ENCODE measurements around the gene MAP3K7CL. TPM values are rescaled to one million over a fixed set of nuclear protein-coding genes. Genes with fewer than 3 reads are reported as not detected.

Gene MAP3K7CL
- total and polyA plus RNA-seq, 5 donors from 2014 or later = 5.4 to 24.6 (median 6.9) TPM

DNA sequence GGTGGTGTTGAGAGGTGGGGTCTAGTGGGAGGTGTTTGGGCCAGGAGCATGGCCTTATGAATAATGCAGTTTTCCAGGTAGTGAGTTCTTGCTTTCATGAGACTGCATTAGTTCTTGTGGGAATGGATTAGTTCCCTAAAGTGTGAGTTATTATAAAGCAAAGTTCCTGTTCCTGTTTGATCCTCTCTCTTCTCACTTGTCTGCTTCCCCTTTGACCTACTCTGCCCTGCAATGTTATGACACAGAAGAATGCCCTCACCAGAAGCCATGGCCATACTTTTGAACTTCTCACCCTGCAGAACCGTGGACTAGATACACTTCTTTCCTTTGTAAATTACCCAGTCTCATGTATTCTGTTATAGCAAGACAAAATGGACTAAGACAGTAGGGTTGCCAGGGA lies 53.6 kb downstream of the MAP3K7CL start:
- Mint-ChIP-seq H3K9me3 (peaks cover 0 to 2% (median 0%) of the 10 kb centered on the region in 7 donors), H3K4me3 (no peak overlapping the region), H3K27ac (no peak overlapping the region), H3K4me1 (peaks cover 0 to 2% (median 0%) of the 10 kb centered on the region in 4 donors), H3K27me3 (no peaks in the 10 kb centered on the region), H3K36me3 (peaks cover 3% of the 10 kb centered on the region)
- Histone ChIP-seq H3K27ac (ENCODE audit: insufficient read depth, low read length, poor library complexity, severe bottlenecking) (no peak overlapping the region), H3K9me3 (ENCODE audit: control insufficient read depth in 2 of 2, low read length in 2 of 2) (no peaks in the 10 kb centered on the region), H3K4me1 (ENCODE audit: control insufficient read depth, insufficient read depth, low read length, poor library complexity, severe bottlenecking) (no peaks in the 10 kb centered on the region), H3K4me3 (ENCODE audit: low read depth, low read length) (no peak overlapping the region), H3K27me3 (ENCODE audit: control insufficient read depth, insufficient read depth, low read length) (no peaks in the 10 kb centered on the region), H3K36me3 (ENCODE audit: control insufficient read depth, insufficient read depth, low read length) (no peaks in the 10 kb centered on the region)
- no peak for DNase-seq
- no peak for ATAC-seq (ENCODE audit: low read depth in 2 of 2)

DNA sequence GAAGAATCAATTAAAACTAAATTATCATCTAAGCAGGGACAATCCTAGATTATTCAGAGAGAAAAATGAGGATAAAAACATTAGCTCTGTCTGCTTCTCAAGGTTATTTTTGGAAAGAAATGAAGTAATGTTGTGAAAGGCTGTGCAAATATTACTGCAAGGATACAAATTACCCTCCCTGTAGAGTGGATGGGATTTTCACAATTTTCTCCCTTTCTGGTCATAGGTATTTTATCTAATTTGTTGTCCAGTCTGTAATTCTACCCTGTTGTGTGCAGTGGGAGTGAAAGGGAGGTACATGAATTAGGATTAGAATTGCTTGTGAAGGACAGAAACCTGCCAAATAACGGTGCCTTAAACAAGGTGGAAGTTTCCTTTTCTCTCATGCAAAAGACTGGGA lies 54.7 kb downstream of the MAP3K7CL start:
- Histone ChIP-seq H3K27ac (ENCODE audit: insufficient read depth, low read length, poor library complexity, severe bottlenecking) (no peak overlapping the region), H3K4me1 (ENCODE audit: control insufficient read depth, insufficient read depth, low read length, poor library complexity, severe bottlenecking) (no peaks in the 10 kb centered on the region), H3K36me3 (ENCODE audit: control insufficient read depth, insufficient read depth, low read length) (no peaks in the 10 kb centered on the region), H3K9me3 (ENCODE audit: control insufficient read depth in 2 of 2, low read length in 2 of 2) (no peaks in the 10 kb centered on the region), H3K4me3 (ENCODE audit: low read depth, low read length) (no peak overlapping the region), H3K27me3 (ENCODE audit: control insufficient read depth, insufficient read depth, low read length) (no peaks in the 10 kb centered on the region)
- H3K4me1 Mint-ChIP-seq = peaks cover 0 to 3% (median 0%) of the 10 kb centered on the region in 4 donors
- H3K27me3 Mint-ChIP-seq = no peaks in the 10 kb centered on the region
- DNase-seq = no peak
- no peaks in the 10 kb centered on the region for H3K36me3 Mint-ChIP-seq
- ATAC-seq (ENCODE audit: low read depth in 2 of 2) = no peak
- no peak overlapping the region for H3K27ac Mint-ChIP-seq
- no peak overlapping the region for H3K4me3 Mint-ChIP-seq
- peaks cover 0 to 2% (median 0%) of the 10 kb centered on the region in 7 donors for H3K9me3 Mint-ChIP-seq

DNA sequence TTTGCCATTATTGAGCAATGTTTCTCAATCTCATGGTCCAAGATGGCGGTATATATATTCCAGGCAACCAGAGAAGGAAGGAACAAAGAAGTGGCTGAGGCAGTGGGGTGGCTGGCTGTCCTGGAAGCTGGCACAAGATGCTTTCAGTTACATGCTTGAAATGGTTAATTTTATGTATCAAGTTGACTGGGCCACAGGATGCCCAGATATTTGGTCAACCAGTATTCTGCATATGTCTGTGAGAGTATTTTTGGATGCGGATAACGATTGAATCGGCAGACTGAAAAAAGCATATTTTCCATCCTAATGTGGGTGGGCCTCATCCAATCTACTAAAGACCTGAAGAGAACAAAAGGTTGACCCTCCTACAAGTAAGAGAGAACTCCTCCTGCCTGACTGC lies 55.2 kb downstream of the MAP3K7CL start:
- Histone ChIP-seq H3K9me3 (ENCODE audit: control insufficient read depth in 2 of 2, low read length in 2 of 2) (no peaks in the 10 kb centered on the region), H3K27me3 (ENCODE audit: control insufficient read depth, insufficient read depth, low read length) (no peaks in the 10 kb centered on the region), H3K4me1 (ENCODE audit: control insufficient read depth, insufficient read depth, low read length, poor library complexity, severe bottlenecking) (no peaks in the 10 kb centered on the region), H3K36me3 (ENCODE audit: control insufficient read depth, insufficient read depth, low read length) (no peaks in the 10 kb centered on the region), H3K27ac (ENCODE audit: insufficient read depth, low read length, poor library complexity, severe bottlenecking) (no peak overlapping the region), H3K4me3 (ENCODE audit: low read depth, low read length) (no peak overlapping the region)
- no peak overlapping the region for H3K4me3 Mint-ChIP-seq
- DNase-seq = no peak
- no peak for ATAC-seq (ENCODE audit: low read depth in 2 of 2)
- no peaks in the 10 kb centered on the region for H3K27me3 Mint-ChIP-seq
- peaks cover 0 to 3% (median 0%) of the 10 kb centered on the region in 4 donors for H3K4me1 Mint-ChIP-seq
- H3K27ac Mint-ChIP-seq = no peak overlapping the region
- peaks cover 0 to 2% (median 0%) of the 10 kb centered on the region in 7 donors for H3K9me3 Mint-ChIP-seq
- no peaks in the 10 kb centered on the region for H3K36me3 Mint-ChIP-seq

DNA sequence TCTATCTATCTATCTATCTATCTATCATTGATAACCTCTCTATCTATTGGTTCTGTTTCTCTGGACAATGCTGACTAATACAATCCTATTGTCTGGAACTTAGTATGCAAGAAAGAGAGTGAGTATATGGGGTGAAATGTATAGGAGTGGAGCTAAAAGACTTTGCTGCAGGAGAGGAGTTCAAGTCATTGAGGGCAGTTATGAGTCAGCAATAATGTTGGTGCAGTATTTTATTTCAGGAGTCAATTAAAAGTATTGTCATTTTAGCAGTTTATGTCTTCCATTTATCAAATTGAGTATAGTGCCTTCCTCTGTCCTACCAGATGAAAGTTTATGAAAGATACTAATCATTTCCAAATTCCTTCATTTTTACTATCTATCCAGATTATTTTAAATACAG lies 55.8 kb downstream of the MAP3K7CL start:
- H3K27ac Mint-ChIP-seq = no peak overlapping the region
- no peak overlapping the region for H3K4me3 ChIP-seq (ENCODE audit: low read depth, low read length)
- H3K9me3 Mint-ChIP-seq = peaks cover 0 to 2% (median 0%) of the 10 kb centered on the region in 7 donors
- H3K4me1 Mint-ChIP-seq = peaks cover 0 to 3% (median 0%) of the 10 kb centered on the region in 4 donors
- H3K36me3 ChIP-seq (ENCODE audit: control insufficient read depth, insufficient read depth, low read length) = no peaks in the 10 kb centered on the region
- no peaks in the 10 kb centered on the region for H3K36me3 Mint-ChIP-seq
- no peak overlapping the region for H3K27ac ChIP-seq (ENCODE audit: insufficient read depth, low read length, poor library complexity, severe bottlenecking)
- ATAC-seq (ENCODE audit: low read depth in 2 of 2) (no peak), DNase-seq (no peak)
- no peak overlapping the region for H3K4me3 Mint-ChIP-seq
- H3K27me3 Mint-ChIP-seq = no peaks in the 10 kb centered on the region
- H3K27me3 ChIP-seq (ENCODE audit: control insufficient read depth, insufficient read depth, low read length) = no peaks in the 10 kb centered on the region
- H3K4me1 ChIP-seq (ENCODE audit: control insufficient read depth, insufficient read depth, low read length, poor library complexity, severe bottlenecking) = no peaks in the 10 kb centered on the region
- no peaks in the 10 kb centered on the region for H3K9me3 ChIP-seq (ENCODE audit: control insufficient read depth in 2 of 2, low read length in 2 of 2)

DNA sequence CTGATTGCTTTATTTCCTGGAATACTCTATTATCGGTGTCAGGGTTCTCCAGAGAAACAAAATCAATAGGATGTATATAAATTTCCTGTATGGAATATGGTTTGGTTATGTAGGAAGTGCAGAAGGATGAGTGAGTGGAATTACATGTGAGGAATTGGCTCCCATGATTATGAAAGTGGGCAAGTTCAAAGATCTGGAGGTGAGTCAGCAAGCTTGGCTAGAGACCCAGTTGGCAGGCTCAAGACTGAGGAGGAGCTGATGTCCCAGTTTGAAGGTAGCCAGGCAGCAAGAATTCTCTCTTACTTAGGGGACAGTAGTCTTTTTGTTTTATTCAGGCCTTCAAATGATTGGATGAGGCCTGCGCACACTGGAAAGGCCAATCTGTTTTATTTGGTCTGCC lies 57.5 kb downstream of the MAP3K7CL start:
- H3K27ac Mint-ChIP-seq = no peak overlapping the region
- no peak overlapping the region for H3K4me3 Mint-ChIP-seq
- no peak for DNase-seq
- Histone ChIP-seq H3K4me1 (ENCODE audit: control insufficient read depth, insufficient read depth, low read length, poor library complexity, severe bottlenecking) (no peaks in the 10 kb centered on the region), H3K36me3 (ENCODE audit: control insufficient read depth, insufficient read depth, low read length) (no peaks in the 10 kb centered on the region), H3K9me3 (ENCODE audit: control insufficient read depth in 2 of 2, low read length in 2 of 2) (no peaks in the 10 kb centered on the region), H3K4me3 (ENCODE audit: low read depth, low read length) (no peak overlapping the region), H3K27ac (ENCODE audit: insufficient read depth, low read length, poor library complexity, severe bottlenecking) (no peak overlapping the region), H3K27me3 (ENCODE audit: control insufficient read depth, insufficient read depth, low read length) (no peaks in the 10 kb centered on the region)
- peaks cover 0 to 2% (median 0%) of the 10 kb centered on the region in 7 donors for H3K9me3 Mint-ChIP-seq
- ATAC-seq (ENCODE audit: low read depth in 2 of 2) = no peak
- H3K27me3 Mint-ChIP-seq = peaks cover 2% of the 10 kb centered on the region
- H3K36me3 Mint-ChIP-seq = no peaks in the 10 kb centered on the region
- H3K4me1 Mint-ChIP-seq = peaks cover 0 to 3% (median 0%) of the 10 kb centered on the region in 4 donors

DNA sequence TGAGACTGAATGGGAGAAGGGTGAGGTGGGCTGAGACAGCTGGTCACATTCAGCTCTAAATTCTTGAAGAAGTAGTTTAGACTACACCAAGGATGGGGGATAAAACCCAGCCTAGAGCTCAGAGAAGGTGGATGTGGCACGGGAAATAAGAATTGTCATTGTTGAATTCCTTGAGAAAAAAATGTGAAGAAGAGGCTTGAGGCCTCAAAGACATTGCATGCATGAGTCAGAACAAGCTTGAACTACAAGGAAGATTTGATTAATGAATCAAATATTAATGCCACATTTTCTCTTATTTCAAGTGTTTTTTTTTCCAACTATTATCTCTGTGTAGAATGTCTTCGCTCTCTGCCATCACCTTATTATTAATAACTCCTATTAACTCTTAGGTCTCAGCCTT lies 58.9 kb downstream of the MAP3K7CL start:
- Histone ChIP-seq H3K9me3 (ENCODE audit: control insufficient read depth in 2 of 2, low read length in 2 of 2) (no peaks in the 10 kb centered on the region), H3K27me3 (ENCODE audit: control insufficient read depth, insufficient read depth, low read length) (no peaks in the 10 kb centered on the region), H3K27ac (ENCODE audit: insufficient read depth, low read length, poor library complexity, severe bottlenecking) (no peak overlapping the region), H3K36me3 (ENCODE audit: control insufficient read depth, insufficient read depth, low read length) (no peaks in the 10 kb centered on the region), H3K4me3 (ENCODE audit: low read depth, low read length) (no peak overlapping the region), H3K4me1 (ENCODE audit: control insufficient read depth, insufficient read depth, low read length, poor library complexity, severe bottlenecking) (no peaks in the 10 kb centered on the region)
- Mint-ChIP-seq H3K27me3 (peaks cover 4% of the 10 kb centered on the region), H3K27ac (no peak overlapping the region), H3K4me1 (peaks cover 0 to 3% (median 0%) of the 10 kb centered on the region in 4 donors), H3K9me3 (peaks cover 0 to 2% (median 0%) of the 10 kb centered on the region in 7 donors), H3K4me3 (no peak overlapping the region), H3K36me3 (no peaks in the 10 kb centered on the region)
- DNase-seq = no peak
- no peak for ATAC-seq (ENCODE audit: low read depth in 2 of 2)

DNA sequence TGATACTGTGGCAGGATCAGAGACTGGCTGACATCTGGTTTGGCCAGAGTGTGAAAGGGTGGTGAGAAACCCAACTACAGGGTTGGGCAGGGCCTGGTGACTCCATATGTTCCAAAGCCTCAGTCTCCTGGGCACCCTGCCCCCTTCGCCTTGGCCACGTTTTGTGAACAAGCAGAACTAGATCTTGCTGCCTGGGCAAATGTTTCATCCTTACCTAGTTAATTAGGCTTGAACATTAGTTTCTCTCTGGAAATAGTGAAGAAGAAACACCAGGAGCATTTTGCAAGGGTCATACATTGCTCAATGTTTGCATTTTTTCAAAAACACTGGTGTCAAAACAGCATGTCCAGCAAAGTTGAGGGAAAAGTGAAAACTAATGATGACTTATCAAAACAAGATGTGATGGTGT lies 60.5 kb downstream of the MAP3K7CL start:
- ATAC-seq (ENCODE audit: low read depth in 2 of 2) (no peak), DNase-seq (no peak)
- H3K4me1 ChIP-seq (ENCODE audit: control insufficient read depth, insufficient read depth, low read length, poor library complexity, severe bottlenecking) = peaks cover 8% of the 10 kb centered on the region
- H3K27me3 Mint-ChIP-seq = peaks cover 4% of the 10 kb centered on the region
- no peak overlapping the region for H3K4me3 Mint-ChIP-seq
- peaks cover 0 to 2% (median 0%) of the 10 kb centered on the region in 7 donors for H3K9me3 Mint-ChIP-seq
- H3K4me1 Mint-ChIP-seq = peaks cover 6 to 15% (median 12%) of the 10 kb centered on the region in 4 donors
- H3K27me3 ChIP-seq (ENCODE audit: control insufficient read depth, insufficient read depth, low read length) = no peaks in the 10 kb centered on the region
- no peak overlapping the region for H3K27ac Mint-ChIP-seq
- no peak overlapping the region for H3K27ac ChIP-seq (ENCODE audit: insufficient read depth, low read length, poor library complexity, severe bottlenecking)
- H3K36me3 ChIP-seq (ENCODE audit: control insufficient read depth, insufficient read depth, low read length) = no peaks in the 10 kb centered on the region
- no peak overlapping the region for H3K4me3 ChIP-seq (ENCODE audit: low read depth, low read length)
- H3K36me3 Mint-ChIP-seq = no peaks in the 10 kb centered on the region
- H3K9me3 ChIP-seq (ENCODE audit: control insufficient read depth in 2 of 2, low read length in 2 of 2) = no peaks in the 10 kb centered on the region

DNA sequence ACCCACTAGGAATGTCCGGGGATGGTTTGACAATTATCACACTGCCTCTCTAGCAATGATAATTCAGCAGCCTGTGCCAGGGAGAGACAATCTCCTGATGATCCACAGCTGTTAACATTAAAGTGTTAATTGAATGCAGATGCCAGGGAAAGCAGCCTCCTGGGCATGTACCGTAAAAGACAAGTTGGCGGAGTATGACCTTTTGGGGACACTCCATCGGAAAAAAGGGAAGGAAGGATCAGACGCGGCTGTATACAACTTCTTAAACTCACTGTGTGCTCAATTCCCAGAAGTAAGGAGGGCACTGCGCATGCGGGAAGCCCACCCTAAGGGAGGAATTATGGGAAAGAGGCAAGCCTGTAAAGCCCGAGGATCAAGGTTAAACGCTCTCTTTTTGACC lies 62.6 kb downstream of the MAP3K7CL start:
- Histone ChIP-seq H3K27me3 (ENCODE audit: control insufficient read depth, insufficient read depth, low read length) (no peaks in the 10 kb centered on the region), H3K4me3 (ENCODE audit: low read depth, low read length) (no peak overlapping the region), H3K27ac (ENCODE audit: insufficient read depth, low read length, poor library complexity, severe bottlenecking) (no peak overlapping the region), H3K9me3 (ENCODE audit: control insufficient read depth in 2 of 2, low read length in 2 of 2) (no peaks in the 10 kb centered on the region), H3K4me1 (ENCODE audit: control insufficient read depth, insufficient read depth, low read length, poor library complexity, severe bottlenecking) (peaks cover 20% of the 10 kb centered on the region), H3K36me3 (ENCODE audit: control insufficient read depth, insufficient read depth, low read length) (no peaks in the 10 kb centered on the region)
- Mint-ChIP-seq H3K36me3 (no peaks in the 10 kb centered on the region), H3K27ac (no peak overlapping the region), H3K4me1 (peaks cover 17 to 24% (median 20%) of the 10 kb centered on the region in 4 donors), H3K4me3 (peak overlapping the region in 1 of 4 donors; percentile 82), H3K27me3 (peaks cover 4% of the 10 kb centered on the region), H3K9me3 (peaks cover 0 to 7% (median 4%) of the 10 kb centered on the region in 7 donors)
- no peak for ATAC-seq (ENCODE audit: low read depth in 2 of 2)
- DNase-seq = no peak

All from CD4-positive, CD25-positive, alpha-beta regulatory T cell (primary cell).